ENCODE measurements around the gene KISS1R.

Gene KISS1R

DNA sequence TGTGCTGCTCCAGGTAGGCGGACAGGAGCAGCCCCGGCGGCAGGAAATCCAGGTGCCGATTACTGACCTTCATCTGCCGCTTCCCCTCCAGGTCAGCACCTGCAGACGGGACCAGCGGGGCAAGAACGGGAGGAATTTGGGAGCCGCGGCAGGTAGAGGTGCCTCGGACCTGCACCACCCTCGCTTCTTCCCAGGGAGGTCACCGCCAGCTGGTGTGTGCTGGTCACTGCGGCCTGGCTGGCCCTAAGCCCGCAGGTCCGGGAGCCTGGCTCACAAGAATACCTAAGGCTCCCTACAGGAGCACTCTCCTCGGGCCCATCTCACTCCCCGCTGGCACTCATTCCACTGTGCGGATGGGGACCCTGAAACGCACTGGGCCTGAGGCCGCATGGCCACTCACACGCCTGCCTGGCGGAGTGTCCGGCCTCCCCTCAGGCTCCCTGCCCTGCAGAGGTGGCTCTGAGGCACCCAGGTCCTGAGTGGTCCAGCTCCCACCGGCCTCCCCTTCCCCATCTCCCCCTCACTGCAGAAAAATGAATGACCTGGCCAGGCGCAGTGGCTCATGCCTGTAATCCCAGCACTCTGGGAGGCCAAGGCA is 19.6 kb upstream of the KISS1R start:
- Histone ChIP-seq H3K4me2 (ENCODE audit: low read depth, low read length) (no peak overlapping the region), H3K36me3 (replicated peaks; ENCODE audit: insufficient read depth, low read length) (no peaks in the 10 kb centered on the region), H3K27me3 (replicated peaks; ENCODE audit: insufficient read depth, low read length) (no peaks in the 10 kb centered on the region), H3F3A (ENCODE audit: insufficient read depth, low read length) (no peaks in the 10 kb centered on the region), H3K9me3 (replicated peaks; ENCODE audit: insufficient read depth, low read length) (no peaks in the 10 kb centered on the region), H2AFZ (ENCODE audit: low read length) (no peak overlapping the region), H3K9me2 (replicated peaks; ENCODE audit: insufficient read depth, low read length) (no peaks in the 10 kb centered on the region), H3K9ac (ENCODE audit: low read length) (no peak overlapping the region), H4K20me1 (ENCODE audit: insufficient read depth, low read length) (no peaks in the 10 kb centered on the region), H3K4me1 (ENCODE audit: low read length) (no peaks in the 10 kb centered on the region), H3K27ac (ENCODE audit: low read length) (no peak overlapping the region), H3K79me2 (ENCODE audit: low read length) (peaks cover under 1% of the 10 kb centered on the region), H3K4me3 (ENCODE audit: low read length) (no peak overlapping the region)
- no peak for DNase-seq
- TF ChIP-seq EZH2phosphoT487 (IDR thresholded peaks at IDR 0.05; ENCODE audit: low read length) (no peak), EZH2 (optimal IDR thresholded peaks at IDR 0.05; ENCODE audit: low read depth, low read length) (no peak)
- TF ChIP-seq, protein P1, sequence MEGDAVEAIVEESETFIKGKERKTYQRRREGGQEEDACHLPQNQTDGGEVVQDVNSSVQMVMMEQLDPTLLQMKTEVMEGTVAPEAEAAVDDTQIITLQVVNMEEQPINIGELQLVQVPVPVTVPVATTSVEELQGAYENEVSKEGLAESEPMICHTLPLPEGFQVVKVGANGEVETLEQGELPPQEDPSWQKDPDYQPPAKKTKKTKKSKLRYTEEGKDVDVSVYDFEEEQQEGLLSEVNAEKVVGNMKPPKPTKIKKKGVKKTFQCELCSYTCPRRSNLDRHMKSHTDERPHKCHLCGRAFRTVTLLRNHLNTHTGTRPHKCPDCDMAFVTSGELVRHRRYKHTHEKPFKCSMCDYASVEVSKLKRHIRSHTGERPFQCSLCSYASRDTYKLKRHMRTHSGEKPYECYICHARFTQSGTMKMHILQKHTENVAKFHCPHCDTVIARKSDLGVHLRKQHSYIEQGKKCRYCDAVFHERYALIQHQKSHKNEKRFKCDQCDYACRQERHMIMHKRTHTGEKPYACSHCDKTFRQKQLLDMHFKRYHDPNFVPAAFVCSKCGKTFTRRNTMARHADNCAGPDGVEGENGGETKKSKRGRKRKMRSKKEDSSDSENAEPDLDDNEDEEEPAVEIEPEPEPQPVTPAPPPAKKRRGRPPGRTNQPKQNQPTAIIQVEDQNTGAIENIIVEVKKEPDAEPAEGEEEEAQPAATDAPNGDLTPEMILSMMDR (IDR thresholded peaks at IDR 0.05; ENCODE audit: low read length), result no peak

GRCh38 chr19:898663-899062 is 18.5 kb upstream of the KISS1R start:
- Histone ChIP-seq H3F3A (ENCODE audit: insufficient read depth, low read length) (no peaks in the 10 kb centered on the region), H3K36me3 (replicated peaks; ENCODE audit: insufficient read depth, low read length) (no peaks in the 10 kb centered on the region), H3K27me3 (replicated peaks; ENCODE audit: insufficient read depth, low read length) (no peaks in the 10 kb centered on the region), H3K9me2 (replicated peaks; ENCODE audit: insufficient read depth, low read length) (no peaks in the 10 kb centered on the region), H3K4me3 (ENCODE audit: low read length) (no peak overlapping the region), H3K4me1 (ENCODE audit: low read length) (no peaks in the 10 kb centered on the region), H3K79me2 (ENCODE audit: low read length) (no peaks in the 10 kb centered on the region), H2AFZ (ENCODE audit: low read length) (no peak overlapping the region), H3K27ac (ENCODE audit: low read length) (no peak overlapping the region), H3K9ac (ENCODE audit: low read length) (no peak overlapping the region), H3K9me3 (replicated peaks; ENCODE audit: insufficient read depth, low read length) (no peaks in the 10 kb centered on the region), H3K4me2 (ENCODE audit: low read depth, low read length) (no peak overlapping the region), H4K20me1 (ENCODE audit: insufficient read depth, low read length) (no peaks in the 10 kb centered on the region)
- no peak for DNase-seq
- TF ChIP-seq, protein P1 (IDR thresholded peaks at IDR 0.05; ENCODE audit: low read length), result no peak
- TF ChIP-seq EZH2 (optimal IDR thresholded peaks at IDR 0.05; ENCODE audit: low read depth, low read length) (no peak), EZH2phosphoT487 (IDR thresholded peaks at IDR 0.05; ENCODE audit: low read length) (no peak)

DNA sequence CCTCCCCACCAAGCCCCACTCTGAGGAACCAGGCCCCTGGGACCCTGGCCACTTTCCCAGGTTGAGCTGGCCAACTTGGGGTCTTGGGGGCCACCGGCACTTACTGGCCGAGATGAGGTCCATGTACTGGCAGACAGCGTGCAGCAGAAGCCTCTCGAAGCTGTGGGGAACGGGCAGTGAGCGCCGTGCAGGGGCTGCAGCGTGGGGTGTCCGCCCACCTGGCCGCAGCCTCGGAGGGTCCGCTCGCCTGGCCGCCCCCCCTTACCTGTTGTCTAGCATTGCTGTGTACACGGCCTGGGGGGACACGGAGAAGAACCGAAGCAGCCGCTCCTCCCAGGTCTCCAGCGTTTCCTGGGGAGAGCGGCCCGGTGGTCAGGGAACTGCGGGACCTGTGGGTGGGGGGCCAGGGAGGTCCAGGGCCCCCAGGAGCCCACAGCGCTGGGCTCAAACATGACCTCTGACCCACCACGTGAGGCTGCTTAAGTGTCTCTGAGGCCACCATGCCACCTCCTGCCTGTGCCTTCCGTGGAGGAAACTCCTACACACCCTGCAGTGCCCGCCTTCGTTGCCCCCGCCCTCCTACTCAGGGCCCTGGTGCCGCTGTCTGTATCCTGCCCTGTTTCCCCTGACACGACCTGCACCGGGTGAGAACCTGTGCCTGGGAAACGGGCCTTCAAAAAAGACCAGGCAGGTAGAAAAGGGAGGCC is 17.6 kb upstream of the KISS1R start:
- Histone ChIP-seq H3K79me2 (ENCODE audit: low read length) (no peaks in the 10 kb centered on the region), H3K36me3 (replicated peaks; ENCODE audit: insufficient read depth, low read length) (no peaks in the 10 kb centered on the region), H4K20me1 (ENCODE audit: insufficient read depth, low read length) (no peaks in the 10 kb centered on the region), H3K9me3 (replicated peaks; ENCODE audit: insufficient read depth, low read length) (no peaks in the 10 kb centered on the region), H3F3A (ENCODE audit: insufficient read depth, low read length) (no peaks in the 10 kb centered on the region), H3K27me3 (replicated peaks; ENCODE audit: insufficient read depth, low read length) (no peaks in the 10 kb centered on the region), H3K4me2 (ENCODE audit: low read depth, low read length) (no peak overlapping the region), H3K9me2 (replicated peaks; ENCODE audit: insufficient read depth, low read length) (no peaks in the 10 kb centered on the region), H2AFZ (ENCODE audit: low read length) (no peak overlapping the region), H3K4me3 (ENCODE audit: low read length) (no peak overlapping the region), H3K27ac (ENCODE audit: low read length) (no peak overlapping the region), H3K9ac (ENCODE audit: low read length) (no peak overlapping the region), H3K4me1 (ENCODE audit: low read length) (no peaks in the 10 kb centered on the region)
- TF ChIP-seq, protein P1 (IDR thresholded peaks at IDR 0.05; ENCODE audit: low read length), result no peak
- TF ChIP-seq EZH2 (optimal IDR thresholded peaks at IDR 0.05; ENCODE audit: low read depth, low read length), result no peak
- no peak for TF ChIP-seq EZH2phosphoT487 (IDR thresholded peaks at IDR 0.05; ENCODE audit: low read length)
- no peak for DNase-seq
